ENCODE results near the gene PRRX2. TPM values are rescaled to one million over a fixed set of nuclear protein-coding genes. Genes with fewer than 3 reads are reported as not detected.

Gene PRRX2
- total and polyA plus RNA-seq, 2 of the 4 experiments (the other 2 are of a cell fraction), result 12.7 to 35.5 TPM

GRCh38 chr9:129736334-129736733 lies 70.9 kb downstream of the PRRX2 start:
- Histone ChIP-seq H2AFZ (replicated peaks; ENCODE audit: low read length, poor library complexity) (no peak overlapping the region), H2BK15ac (ENCODE audit: low read depth, low read length) (no peak overlapping the region), H2BK5ac (ENCODE audit: low read depth, low read length, poor library complexity, severe bottlenecking) (no peak overlapping the region), H3K9me3 (ENCODE audit: control insufficient read depth, insufficient read depth, low read length) (no peaks in the 10 kb centered on the region), H3K9ac (ENCODE audit: low read depth, low read length) (no peak overlapping the region), H3K79me1 (ENCODE audit: low read depth in 1 of 2, low read length in 2 of 2) (no peaks in the 10 kb centered on the region), H3K27me3 (ENCODE audit: control insufficient read depth, insufficient read depth, low read length) (no peaks in the 10 kb centered on the region; the same call in 1 of the 2 replicates), H3K27ac (ENCODE audit: insufficient read depth, low read length) (no peak overlapping the region), H2BK120ac (ENCODE audit: low read depth, low read length) (no peak overlapping the region), H3K56ac (ENCODE audit: extremely low read depth, insufficient read depth, low read length) (no peak overlapping the region), H2AK9ac (replicated peaks; ENCODE audit: low read depth, low read length, poor library complexity) (no peak overlapping the region), H3K36me3 (ENCODE audit: control insufficient read depth, insufficient read depth, low read length) (peaks cover 6% of the 10 kb centered on the region; the same call in 1 of the 2 replicates), H3K4ac (ENCODE audit: low read depth, low read length) (no peak overlapping the region), H4K5ac (ENCODE audit: low read depth, low read length) (no peak overlapping the region), H4K8ac (ENCODE audit: low read depth in 2 of 2, low read length in 2 of 2) (no peak overlapping the region), H3K4me1 (ENCODE audit: control insufficient read depth, insufficient read depth, low read length) (peaks cover 3% of the 10 kb centered on the region), H3K23ac (ENCODE audit: low read depth, low read length) (no peak overlapping the region), H3K14ac (replicated peaks; ENCODE audit: low read depth, low read length) (no peak overlapping the region), H3K4me2 (ENCODE audit: low read depth, low read length) (no peak overlapping the region), H3K18ac (ENCODE audit: low read depth, low read length) (no peak overlapping the region), H3K9me1 (ENCODE audit: insufficient read depth, low read length) (peaks cover 4% of the 10 kb centered on the region; the same call in 1 of the 2 replicates), H3K4me3 (ENCODE audit: insufficient read depth, low read depth, low read length) (no peak overlapping the region), H2BK20ac (ENCODE audit: low read depth, low read length) (no peak overlapping the region), H4K20me1 (ENCODE audit: insufficient read depth, low read length) (no peaks in the 10 kb centered on the region), H4K91ac (ENCODE audit: insufficient read depth, low read depth, low read length) (no peak overlapping the region), H2AK5ac (ENCODE audit: low read depth, low read length) (no peak overlapping the region)
- 40% methylated on average over 2 of the region's 20 CpGs; no CpG with 5 or more reads in 1 of the 2 experiments for WGBS, 2 experiments (ENCODE audit: extremely low coverage in 2 of 2, insufficient read length in 1 of 2)
- intact Hi-C loops (cut with micrococcal nuclease) (no loop called here), in situ Hi-C loops (cut with MboI; ENCODE audit: low sequenced_read_pairs) (loop anchor here (5.0 kb wide), 1 partner anchor 46 kb away; no protein-coding TSS in a partner anchor), dilution Hi-C loops (cut with HindIII; ENCODE audit: low sequenced_read_pairs, unreplicated experiment) (no loop called here)
- no peak for TF ChIP-seq NFE2L2 (IDR thresholded peaks at IDR 0.05; ENCODE audit: low read depth, low read length)
- no peak for TF ChIP-seq CEBPB (IDR thresholded peaks at IDR 0.05; ENCODE audit: low read depth, low read length)
- TF ChIP-seq FOS (IDR thresholded peaks at IDR 0.05; ENCODE audit: low read depth, low read length), result no peak
- no peak for TF ChIP-seq SMC3 (IDR thresholded peaks at IDR 0.05; ENCODE audit: low read depth, low read length)
- TF ChIP-seq ELK1 (IDR thresholded peaks at IDR 0.05; ENCODE audit: borderline replicate concordance, low read depth, low read length), result no peak
- TF ChIP-seq MXI1 (IDR thresholded peaks at IDR 0.05; ENCODE audit: borderline replicate concordance, low read depth, low read length), result no peak
- no peak for TF ChIP-seq USF2 (IDR thresholded peaks at IDR 0.05; ENCODE audit: low read depth, low read length)
- TF ChIP-seq MAFK (IDR thresholded peaks at IDR 0.05; ENCODE audit: low read depth, low read length), result no peak
- TF ChIP-seq RAD21 (IDR thresholded peaks at IDR 0.05; ENCODE audit: low read length), result no peak
- no peak for TF ChIP-seq CTCF (conservative IDR thresholded peaks at IDR 0.05; ENCODE audit: low read depth, low read length)
- no peak for TF ChIP-seq CHD1 (IDR thresholded peaks at IDR 0.05; ENCODE audit: low read depth, low read length)
- TF ChIP-seq MAZ (IDR thresholded peaks at IDR 0.05; ENCODE audit: borderline replicate concordance, low read depth, low read length), result no peak
- TF ChIP-seq RCOR1 (IDR thresholded peaks at IDR 0.05; ENCODE audit: insufficient replicate concordance, low read length), result no peak
- TF ChIP-seq POLR2A (IDR thresholded peaks at IDR 0.05; ENCODE audit: low read depth, low read length), result no peak
- TF ChIP-seq BHLHE40 (IDR thresholded peaks at IDR 0.05; ENCODE audit: low read depth, low read length), result no peak
- TF ChIP-seq RFX5 (IDR thresholded peaks at IDR 0.05; ENCODE audit: low read depth, low read length), result no peak
- POLR2A ChIA-PET (ENCODE audit: unreplicated experiment), result no interaction called here
- CTCF ChIA-PET, result interaction anchor here (2.1 to 3.0 kb wide), 2 partner anchors 41 to 54 kb away, joined by 5 to 17 read pairs; no protein-coding TSS in a partner anchor
- no peak for DNase-seq
- ATAC-seq (ENCODE audit: low read depth), result no peak
- no TSS peak for BruUV-seq (replicated peaks)

Measured in IMR-90 (cell line).